Activated CD4-positive, alpha-beta T cell treated with anti-CD3 and anti-CD28 coated beads for 48 hours (primary cell): ENCODE data around the gene SYT14.
"Not testable (repeated sequence)": the region's sequence is repeated elsewhere in the genome, so short reads cannot be mapped to it uniquely, and the experiment has no call there.

ENCODE experiments used
- DNase-seq: peaks from one replicate; pipeline ENCODE4 v3.0.0-alpha.2; 2020

Gene SYT14

GRCh38 chr1:209937996-209938959 is at the start of gene SYT14:
SYT14 (plus strand) TSS chr1:209938217; CDS start chr1:209938265, 48 bp downstream.
- DNase-seq, result peak; percentile 9

DNA sequence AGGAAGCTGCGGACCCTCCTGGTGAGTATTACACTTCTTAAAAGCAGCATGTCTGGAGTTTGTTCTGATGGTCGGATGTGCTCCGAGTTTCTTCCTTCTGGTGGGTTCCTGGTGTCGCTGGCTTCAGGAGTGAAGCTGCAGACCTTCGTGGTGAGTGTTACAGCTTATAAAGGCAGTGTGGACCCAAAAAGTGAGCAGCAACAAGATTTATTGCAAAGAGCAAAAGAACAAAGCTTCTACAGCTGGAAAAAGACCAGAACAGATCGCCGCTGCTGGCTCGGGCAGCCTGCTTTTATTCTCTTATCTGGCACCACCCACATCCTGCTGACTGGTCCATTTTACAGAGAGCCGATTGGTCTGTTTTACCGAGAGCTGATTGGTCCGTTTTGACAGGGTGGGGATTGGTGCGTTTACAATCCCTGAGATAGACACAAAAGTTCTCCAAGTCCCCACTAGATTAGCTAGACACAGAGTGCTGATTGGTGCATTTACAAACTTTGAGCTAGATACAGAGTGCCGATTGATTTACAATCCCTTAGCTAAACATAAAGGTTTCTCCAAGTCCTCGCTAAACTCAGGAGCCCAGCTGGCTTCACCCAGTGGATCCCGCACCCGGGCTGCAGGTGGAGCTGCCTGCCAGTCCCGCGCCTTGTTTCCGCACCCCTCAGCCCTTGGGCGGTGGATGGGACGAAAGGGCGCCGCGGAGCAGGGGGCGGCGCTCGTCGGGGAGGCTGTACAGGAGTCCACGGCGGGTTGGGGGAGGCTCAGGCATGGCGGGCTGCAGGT is 49.5 kb upstream of the SYT14 start:
- not testable (repeated sequence) for DNase-seq

- DNase-seq, result no peak
These were observed 49.0 kb upstream of the SYT14 start for GRCh38 chr1:209889077-209889418.

DNA sequence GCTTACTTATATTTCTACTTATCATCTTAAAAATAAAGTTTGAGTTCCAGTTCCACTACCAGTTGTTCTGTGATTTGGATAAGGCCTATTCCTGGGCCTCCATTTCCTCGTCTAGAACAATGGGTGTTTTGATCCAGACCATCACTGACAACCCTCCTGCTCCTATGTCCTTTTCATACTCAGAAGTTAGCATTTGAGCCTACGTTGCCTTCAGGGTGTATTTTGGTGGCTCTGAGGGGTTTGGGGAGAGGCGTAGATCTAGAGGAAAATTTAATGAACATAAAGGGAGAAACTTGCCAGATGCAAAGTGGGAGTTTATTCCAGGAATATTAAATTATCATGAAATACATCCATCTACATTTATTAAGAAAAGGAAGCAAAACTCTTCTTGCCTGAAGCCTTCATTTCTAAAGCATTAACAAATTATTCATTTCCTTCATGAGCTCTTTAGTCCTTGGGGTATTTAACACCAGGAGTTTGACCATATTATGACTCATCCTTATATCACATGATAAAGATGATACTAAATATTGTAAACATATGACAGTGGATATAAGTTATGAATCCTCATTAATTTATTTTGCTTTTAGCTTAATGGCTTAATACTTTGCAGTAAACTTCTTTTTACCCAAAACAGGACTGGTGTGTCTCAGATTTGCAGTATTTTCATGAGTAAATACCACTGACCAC is 47.2 kb upstream of the SYT14 start:
- no peak for DNase-seq

DNA sequence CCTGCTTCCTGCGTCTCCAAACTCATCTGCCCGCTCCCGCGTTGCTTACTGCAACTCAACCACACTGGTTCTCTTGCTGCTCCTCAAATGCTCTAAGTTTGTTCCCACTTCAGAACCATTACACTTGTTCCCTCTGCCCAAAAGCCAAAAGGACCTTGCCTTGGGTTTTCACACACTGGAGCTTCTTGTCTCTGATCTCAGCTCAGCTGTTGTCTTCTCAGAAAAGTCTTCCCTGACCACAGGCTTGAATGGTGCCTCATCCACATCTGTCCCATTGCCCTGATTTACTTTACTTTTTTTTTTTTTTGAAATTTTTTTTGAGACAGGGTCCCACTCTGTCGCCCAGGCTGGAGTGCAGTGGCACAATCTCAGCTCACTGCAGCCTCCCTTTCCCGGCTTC is 44.3 kb upstream of the SYT14 start:
- DNase-seq, result no peak

- DNase-seq, result peak; percentile 45
These were observed 42.3 kb upstream of the SYT14 start for GRCh38 chr1:209895709-209896108.

GRCh38 chr1:209896346-209896745 is 41.7 kb upstream of the SYT14 start:
- no peak for DNase-seq

DNA sequence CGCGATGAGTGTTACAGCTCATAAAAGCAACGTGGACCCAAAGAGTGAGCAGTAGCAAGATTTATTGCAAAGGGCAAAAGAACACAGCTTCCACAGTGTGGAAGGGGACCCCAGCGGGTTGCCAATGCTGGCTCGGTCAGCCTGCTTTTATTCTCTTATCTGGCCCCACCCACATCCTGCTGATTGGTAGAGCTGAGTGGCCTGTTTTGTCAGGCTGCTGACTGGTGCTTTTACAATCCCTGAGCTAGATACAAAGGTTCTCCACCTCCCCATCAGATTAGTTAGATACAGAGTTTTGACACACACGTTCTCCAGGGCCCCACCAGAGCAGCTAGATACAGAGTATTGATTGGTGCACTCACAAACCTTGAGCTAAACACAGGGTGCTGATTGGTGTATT is 39.7 kb upstream of the SYT14 start:
- not testable (repeated sequence) for DNase-seq

GRCh38 chr1:209898851-209899250 is 39.2 kb upstream of the SYT14 start:
- not testable (repeated sequence) for DNase-seq

DNA sequence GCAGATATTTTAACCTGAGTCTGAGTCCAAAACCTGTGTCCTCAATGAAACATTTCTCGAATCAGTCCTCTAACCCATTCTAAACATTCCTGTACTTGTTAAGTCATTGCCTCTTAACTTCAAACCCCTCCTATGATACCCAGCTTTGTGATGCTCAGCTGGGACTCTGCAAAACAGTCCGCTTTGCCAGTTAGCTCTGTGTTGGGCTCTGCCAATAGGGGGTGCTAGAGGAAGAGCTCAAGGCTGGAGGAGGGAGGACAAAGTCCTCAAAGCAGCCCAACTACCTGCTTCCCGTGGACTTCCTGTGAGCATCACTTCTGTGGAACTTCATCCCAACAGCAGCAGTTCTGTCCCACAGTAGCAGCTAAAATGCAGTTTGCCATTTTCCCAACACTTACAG is 38.1 kb upstream of the SYT14 start:
- DNase-seq, result peak; percentile 50

DNA sequence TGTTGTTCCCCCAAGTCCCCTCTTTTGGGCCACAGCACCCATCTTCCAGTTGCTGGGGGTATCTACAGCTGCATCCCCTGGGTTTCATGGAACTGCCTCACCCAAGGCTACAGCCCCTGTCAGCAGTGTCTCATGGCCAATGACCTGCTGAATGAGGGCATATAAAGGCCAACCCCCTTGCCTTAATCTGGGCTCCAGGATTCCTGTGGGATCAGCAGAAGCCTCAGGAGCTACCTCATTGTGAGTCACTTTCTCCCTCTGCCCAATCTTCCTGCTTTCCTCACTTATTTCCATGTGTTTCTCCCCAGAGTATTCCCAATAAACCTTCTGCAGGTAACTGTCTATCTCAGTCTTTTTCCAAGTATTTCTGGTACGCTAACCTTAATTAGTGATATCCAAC is 37.3 kb upstream of the SYT14 start:
- no peak for DNase-seq

GRCh38 chr1:209901211-209901610 is 36.8 kb upstream of the SYT14 start:
- no peak for DNase-seq

- not testable (repeated sequence) for DNase-seq
These were observed 33.2 kb upstream of the SYT14 start for GRCh38 chr1:209904774-209905173.

- DNase-seq, result no peak
These were observed 26.3 kb upstream of the SYT14 start for GRCh38 chr1:209911746-209912145.

DNA sequence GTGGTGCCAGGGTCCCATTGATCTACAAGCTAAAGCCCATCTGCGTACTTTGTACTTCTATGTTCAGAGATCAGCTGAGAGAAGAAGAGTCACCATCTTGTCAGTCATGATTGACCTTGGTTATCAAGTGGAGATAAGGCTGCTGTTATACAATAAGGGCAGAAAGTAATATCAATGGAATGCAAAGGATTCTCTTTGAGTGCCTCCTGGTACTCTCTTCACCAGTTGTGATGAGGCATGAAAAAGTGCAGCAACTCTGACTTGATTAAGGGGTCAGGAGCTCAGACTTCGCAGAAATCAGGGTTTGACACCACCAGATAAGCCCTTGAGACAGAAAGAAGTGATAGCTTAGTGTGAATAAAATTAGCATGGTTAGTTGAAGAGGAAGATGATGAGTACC is 25.7 kb upstream of the SYT14 start:
- no peak for DNase-seq

- not testable (repeated sequence) for DNase-seq
These were observed 18.4 kb upstream of the SYT14 start for GRCh38 chr1:209919637-209920036.

- no peak for DNase-seq
These were observed 17.2 kb upstream of the SYT14 start for GRCh38 chr1:209920844-209921243.

DNA sequence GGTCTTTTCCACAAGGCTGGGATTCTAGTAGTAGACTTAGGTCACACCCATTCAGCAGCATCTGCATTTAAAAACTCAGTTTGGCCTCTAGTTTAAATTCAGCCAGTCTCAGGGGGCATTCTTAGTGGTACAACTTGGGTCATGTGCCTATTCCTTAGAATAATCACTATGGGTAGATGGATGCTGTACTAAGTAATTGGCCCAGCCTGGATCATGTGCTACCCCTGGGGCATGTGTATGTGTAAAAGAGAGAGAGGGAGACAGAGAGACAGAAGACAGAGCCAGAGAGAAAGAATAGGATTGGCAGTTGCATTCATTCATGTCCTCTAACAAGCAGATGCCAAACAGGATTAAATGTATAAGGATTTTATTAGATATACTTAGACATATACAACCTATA is 13.6 kb upstream of the SYT14 start:
- DNase-seq, result no peak

DNA sequence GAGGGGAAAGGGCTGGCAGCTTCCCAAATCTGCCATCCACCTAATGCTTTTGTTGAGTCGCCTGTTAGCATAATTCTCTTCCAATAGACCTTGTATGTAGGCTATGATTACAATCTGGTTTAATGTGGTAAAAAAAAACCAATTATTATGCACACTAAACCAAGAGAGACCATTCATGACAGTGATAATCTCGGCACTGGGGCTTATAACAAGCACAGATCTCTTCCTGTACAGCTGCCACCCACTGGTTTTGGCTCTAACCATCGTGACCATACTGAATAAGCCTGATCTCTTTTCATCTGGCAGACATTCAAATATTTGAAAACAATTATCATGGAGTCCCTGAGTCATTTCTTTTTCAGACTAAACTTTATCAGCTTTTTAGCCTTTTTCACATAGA is 12.0 kb upstream of the SYT14 start:
- no peak for DNase-seq

- no peak for DNase-seq
These were observed 10.6 kb upstream of the SYT14 start for GRCh38 chr1:209927466-209927865.

DNA sequence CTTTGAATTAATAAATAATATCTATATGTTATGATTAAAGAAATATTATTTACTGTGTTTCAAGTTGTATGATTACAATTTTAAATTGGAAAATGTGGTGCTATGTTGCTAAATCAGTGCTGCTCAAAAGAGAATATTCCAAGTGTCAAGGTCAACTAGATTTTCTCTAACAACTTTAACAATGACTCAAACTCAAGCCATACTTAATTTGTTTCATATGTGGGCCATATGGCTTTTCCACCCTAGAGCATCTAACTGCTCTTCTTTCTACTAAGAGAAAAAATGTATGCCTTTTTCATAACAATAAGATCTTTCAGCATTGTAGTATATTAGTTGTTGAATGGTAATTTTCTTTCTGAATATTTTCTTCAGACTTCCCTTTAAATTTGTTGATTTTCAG is 8.3 kb upstream of the SYT14 start:
- no peak for DNase-seq

DNA sequence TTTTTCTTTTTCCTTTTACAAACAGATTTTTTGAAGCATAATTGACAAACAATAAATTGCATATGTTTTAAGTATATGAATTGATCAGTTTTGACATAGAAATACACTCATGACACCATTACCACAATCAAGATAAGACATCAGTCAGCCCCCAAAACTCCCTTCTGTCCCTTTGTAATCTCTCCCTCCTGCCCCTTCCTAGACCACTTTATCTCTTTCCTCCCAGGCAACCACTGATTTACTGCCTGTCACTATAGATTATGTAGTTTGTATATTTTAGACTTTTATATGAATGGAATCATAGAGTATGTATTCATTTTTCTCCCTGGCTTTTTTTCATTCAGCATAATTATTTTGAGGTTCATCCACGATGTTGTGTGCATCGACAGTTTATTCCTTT is 6.9 kb upstream of the SYT14 start:
- no peak for DNase-seq

DNA sequence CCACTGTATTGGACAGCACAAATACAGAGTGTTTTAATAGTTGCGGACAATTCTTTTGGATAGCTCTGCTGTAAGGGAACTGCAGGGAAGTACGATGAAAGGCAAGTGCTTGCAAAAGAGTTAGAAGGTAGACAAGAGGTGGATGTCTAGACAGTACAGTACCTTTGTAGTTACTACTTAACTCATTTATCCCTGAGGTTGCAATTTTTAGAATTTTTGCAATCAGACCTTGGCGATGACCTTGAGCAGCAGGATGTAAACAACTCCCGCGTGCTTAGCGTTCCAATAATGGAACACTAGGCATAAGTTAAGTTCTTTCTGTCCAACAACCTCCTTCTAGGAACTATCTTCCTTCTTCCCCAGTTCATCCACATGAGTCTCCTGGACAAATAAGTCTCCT is 1.9 kb upstream of the SYT14 start:
- DNase-seq, result no peak
